Neural crest cell (in vitro differentiated cells): ENCODE results near the gene SLC5A10. TPM values are rescaled to one million over a fixed set of nuclear protein-coding genes. Genes with fewer than 3 reads are reported as not detected.
"Not testable (repeated sequence)": the region's sequence is repeated elsewhere in the genome, so short reads cannot be mapped to it uniquely, and the experiment has no call there.

ENCODE experiments used
- DNase-seq: peaks from one replicate; pipeline ENCODE4 v3.0.0; 2021; ENCODE audit warnings: low read depth, mixed read lengths, low spot score
- H3K27ac Mint-ChIP-seq: one replicate; pipeline ENCODE4 v1.8.0; 2021; ENCODE audit warnings: mild to moderate bottlenecking, mixed read lengths; ENCODE audit not compliant: unreplicated experiment
- H3K27me3 Mint-ChIP-seq: 2 replicates; pipeline ENCODE4 v1.8.0; 2021; ENCODE audit warnings: low read depth, mild to moderate bottlenecking, mixed read lengths
- H3K36me3 Mint-ChIP-seq: 2 replicates; pipeline ENCODE4 v1.8.0; 2021; ENCODE audit warnings: low read depth, mild to moderate bottlenecking, mixed read lengths
- H3K4me1 Mint-ChIP-seq: 2 replicates; pipeline ENCODE4 v1.8.0; 2021; ENCODE audit warnings: mixed read lengths
- H3K4me3 Mint-ChIP-seq: one replicate; pipeline ENCODE4 v1.8.0; 2021; ENCODE audit warnings: mild to moderate bottlenecking, mixed read lengths
- H3K9me3 Mint-ChIP-seq: 2 replicates; pipeline ENCODE4 v1.8.0; 2021; ENCODE audit warnings: mixed read lengths
- CTCF ChIP-seq: fragments of 200-600 bp; sonication (generic); conservative IDR thresholded peaks from 2 replicates; pipeline ENCODE4 v1.5.0; 2021; ENCODE audit warnings: antibody characterized with exemption, mild to moderate bottlenecking
- total RNA-seq: library from RNA; stranded (reverse); gene quantifications from 2 replicates; pipeline ENCODE4 v1.2.1, GENCODE V29; 2021

Gene SLC5A10
- total RNA-seq, 1 donor from 2014 or later, result not detected

- H3K27me3 Mint-ChIP-seq, result no peaks in the 10 kb centered on the region
- no peak for DNase-seq
- TF ChIP-seq CTCF, result no peak
- no peaks in the 10 kb centered on the region for H3K9me3 Mint-ChIP-seq
- no peak overlapping the region for H3K4me3 Mint-ChIP-seq
- no peak overlapping the region for H3K27ac Mint-ChIP-seq
- H3K4me1 Mint-ChIP-seq, result peaks cover 18% of the 10 kb centered on the region
- H3K36me3 Mint-ChIP-seq, result peaks cover 16% of the 10 kb centered on the region
These were observed 30.0 kb upstream of the SLC5A10 start for GRCh38 chr17:18921912-18922451.

- not testable (repeated sequence) for H3K4me3 Mint-ChIP-seq, H3K27ac Mint-ChIP-seq, DNase-seq, H3K27me3 Mint-ChIP-seq, H3K9me3 Mint-ChIP-seq
- peaks cover 19% of the 10 kb centered on the region for H3K36me3 Mint-ChIP-seq
- H3K4me1 Mint-ChIP-seq, result peaks cover 18% of the 10 kb centered on the region
These were observed 29.4 kb upstream of the SLC5A10 start for GRCh38 chr17:18922596-18922995.

GRCh38 chr17:18925187-18925586 lies 26.8 kb upstream of the SLC5A10 start:
- no peak overlapping the region for H3K4me3 Mint-ChIP-seq
- H3K27ac Mint-ChIP-seq, result no peak overlapping the region
- DNase-seq, result no peak
- H3K36me3 Mint-ChIP-seq, result peaks cover 21% of the 10 kb centered on the region
- no peaks in the 10 kb centered on the region for H3K27me3 Mint-ChIP-seq
- TF ChIP-seq CTCF, result no peak
- peaks cover 14% of the 10 kb centered on the region for H3K4me1 Mint-ChIP-seq
- H3K9me3 Mint-ChIP-seq, result no peaks in the 10 kb centered on the region

- H3K9me3 Mint-ChIP-seq, result no peaks in the 10 kb centered on the region
- peaks cover 25% of the 10 kb centered on the region for H3K36me3 Mint-ChIP-seq
- no peaks in the 10 kb centered on the region for H3K27me3 Mint-ChIP-seq
- H3K4me1 Mint-ChIP-seq, result no peaks in the 10 kb centered on the region
- DNase-seq, result no peak
- no peak overlapping the region for H3K4me3 Mint-ChIP-seq
- TF ChIP-seq CTCF, result no peak
- no peak overlapping the region for H3K27ac Mint-ChIP-seq
These were observed 23.3 kb upstream of the SLC5A10 start for GRCh38 chr17:18928628-18929125.

GRCh38 chr17:18932360-18933055 lies 19.5 kb upstream of the SLC5A10 start:
- Mint-ChIP-seq H3K4me3 (no peak overlapping the region), H3K9me3 (no peaks in the 10 kb centered on the region), H3K36me3 (peaks cover 17% of the 10 kb centered on the region), H3K4me1 (no peaks in the 10 kb centered on the region), H3K27ac (no peak overlapping the region), H3K27me3 (peaks cover 3% of the 10 kb centered on the region)
- DNase-seq, result no peak
- no peak for TF ChIP-seq CTCF
